Measurements from ENCODE around the gene WBP11. TPM values are rescaled to one million over a fixed set of nuclear protein-coding genes. Genes with fewer than 3 reads are reported as not detected.

Gene WBP11
- total RNA-seq, 1 experiment from 2014 or later = 18.5 TPM

- H3K4me3 ChIP-seq = peak overlapping the region; percentile 7; the same call in 1 of the 2 replicates
- DNase-seq (ENCODE audit: low read depth in 1 of 2, low spot score in 2 of 2) = peak; percentile 68 to 81
- peaks cover 60% of the 10 kb centered on the region for H3K4me1 ChIP-seq (replicated peaks)
- no peaks in the 10 kb centered on the region for H3K36me3 ChIP-seq
- peak overlapping the region; percentile 98 for H3K27ac ChIP-seq
- no peaks in the 10 kb centered on the region for H3K9me3 ChIP-seq (replicated peaks)
- no peaks in the 10 kb centered on the region for H3K27me3 ChIP-seq (replicated peaks)
Measured at GRCh38 chr12:14836336-14837210, 33.3 kb upstream of the WBP11 start.

- no peaks in the 10 kb centered on the region for H3K36me3 ChIP-seq
- no peaks in the 10 kb centered on the region for H3K27me3 ChIP-seq (replicated peaks)
- peaks cover 49% of the 10 kb centered on the region for H3K4me1 ChIP-seq (replicated peaks)
- H3K4me3 ChIP-seq = no peak overlapping the region
- H3K9me3 ChIP-seq (replicated peaks) = no peaks in the 10 kb centered on the region
- DNase-seq (ENCODE audit: low read depth in 1 of 2, low spot score in 2 of 2) = peak in 1 of 2 experiments; percentile 32
- H3K27ac ChIP-seq = peak overlapping the region; percentile 43
Measured at GRCh38 chr12:14834509-14834908, 31.2 kb upstream of the WBP11 start.

GRCh38 chr12:14833952-14834351 is 30.7 kb upstream of the WBP11 start:
- no peak overlapping the region for H3K4me3 ChIP-seq
- H3K27ac ChIP-seq = peak overlapping the region; percentile 43
- peaks cover 49% of the 10 kb centered on the region for H3K4me1 ChIP-seq (replicated peaks)
- H3K9me3 ChIP-seq (replicated peaks) = no peaks in the 10 kb centered on the region
- no peaks in the 10 kb centered on the region for H3K27me3 ChIP-seq (replicated peaks)
- peak in 1 of 2 experiments; percentile 74 for DNase-seq (ENCODE audit: low read depth in 1 of 2, low spot score in 2 of 2)
- no peaks in the 10 kb centered on the region for H3K36me3 ChIP-seq

- H3K27ac ChIP-seq = peak overlapping the region; percentile 43
- no peaks in the 10 kb centered on the region for H3K27me3 ChIP-seq (replicated peaks)
Measured at GRCh38 chr12:14833336-14833735, 30.1 kb upstream of the WBP11 start.

GRCh38 chr12:14828892-14829291 is 25.6 kb upstream of the WBP11 start:
- Histone ChIP-seq H3K27ac (no peak overlapping the region), H3K9me3 (replicated peaks) (no peaks in the 10 kb centered on the region), H3K36me3 (no peaks in the 10 kb centered on the region), H3K27me3 (replicated peaks) (no peaks in the 10 kb centered on the region), H3K4me1 (replicated peaks) (peaks cover 9% of the 10 kb centered on the region), H3K4me3 (no peak overlapping the region)
- no peak for DNase-seq (ENCODE audit: low read depth in 1 of 2, low spot score in 2 of 2)

More at GRCh38 chr12:14833336-14833735, 30.1 kb upstream of the WBP11 start:
- no peak overlapping the region for H3K4me3 ChIP-seq
- no peaks in the 10 kb centered on the region for H3K9me3 ChIP-seq (replicated peaks)
- peaks cover 49% of the 10 kb centered on the region for H3K4me1 ChIP-seq (replicated peaks)
- no peaks in the 10 kb centered on the region for H3K36me3 ChIP-seq
- no peak for DNase-seq (ENCODE audit: low read depth in 1 of 2, low spot score in 2 of 2)

GRCh38 chr12:14827043-14827442 is 23.8 kb upstream of the WBP11 start:
- H3K9me3 ChIP-seq (replicated peaks) = no peaks in the 10 kb centered on the region
- no peak overlapping the region for H3K27ac ChIP-seq
- no peaks in the 10 kb centered on the region for H3K36me3 ChIP-seq
- H3K4me1 ChIP-seq (replicated peaks) = no peaks in the 10 kb centered on the region; the same call in 1 of the 2 replicates
- no peak overlapping the region for H3K4me3 ChIP-seq
- no peak for DNase-seq (ENCODE audit: low read depth in 1 of 2, low spot score in 2 of 2)
- no peaks in the 10 kb centered on the region for H3K27me3 ChIP-seq (replicated peaks)

GRCh38 chr12:14826491-14826890 is 23.2 kb upstream of the WBP11 start:
- H3K9me3 ChIP-seq (replicated peaks) = no peaks in the 10 kb centered on the region
- no peak for DNase-seq (ENCODE audit: low read depth in 1 of 2, low spot score in 2 of 2)
- no peak overlapping the region for H3K4me3 ChIP-seq
- H3K36me3 ChIP-seq = no peaks in the 10 kb centered on the region
- no peaks in the 10 kb centered on the region; the same call in 1 of the 2 replicates for H3K4me1 ChIP-seq (replicated peaks)
- H3K27me3 ChIP-seq (replicated peaks) = no peaks in the 10 kb centered on the region
- no peak overlapping the region for H3K27ac ChIP-seq

GRCh38 chr12:14825256-14825655 is 22.0 kb upstream of the WBP11 start:
- no peak for DNase-seq (ENCODE audit: low read depth in 1 of 2, low spot score in 2 of 2)
- Histone ChIP-seq H3K27me3 (replicated peaks) (no peaks in the 10 kb centered on the region), H3K4me1 (replicated peaks) (no peaks in the 10 kb centered on the region; the same call in 1 of the 2 replicates), H3K4me3 (no peak overlapping the region), H3K27ac (no peak overlapping the region), H3K9me3 (replicated peaks) (no peaks in the 10 kb centered on the region), H3K36me3 (no peaks in the 10 kb centered on the region)

GRCh38 chr12:14824012-14824634 is 20.8 kb upstream of the WBP11 start:
- no peaks in the 10 kb centered on the region for H3K9me3 ChIP-seq (replicated peaks)
- H3K27ac ChIP-seq = no peak overlapping the region
- no peak overlapping the region for H3K4me3 ChIP-seq
- H3K27me3 ChIP-seq (replicated peaks) = no peaks in the 10 kb centered on the region
- no peaks in the 10 kb centered on the region for H3K36me3 ChIP-seq
- H3K4me1 ChIP-seq (replicated peaks) = no peaks in the 10 kb centered on the region; the same call in 1 of the 2 replicates
- DNase-seq (ENCODE audit: low read depth in 1 of 2, low spot score in 2 of 2) = no peak

GRCh38 chr12:14814014-14814413 is 10.7 kb upstream of the WBP11 start, which contains the start of gene SMCO3:
TSS of gene SMCO3 (minus strand) at chr12:14814182. CDS start at chr12:14806680, 7,502 bp downstream.
- H3K4me3 ChIP-seq = no peak within 1 kb of the TSS
- H3K27ac ChIP-seq = no peak within 1 kb of the TSS
- no peaks in the 10 kb centered on the region for H3K4me1 ChIP-seq (replicated peaks)

GRCh38 chr12:14811486-14811885 is 8.2 kb upstream of the WBP11 start:
- Histone ChIP-seq H3K27ac (no peak overlapping the region), H3K9me3 (replicated peaks) (no peaks in the 10 kb centered on the region), H3K36me3 (no peaks in the 10 kb centered on the region), H3K4me1 (replicated peaks) (no peaks in the 10 kb centered on the region), H3K4me3 (no peak overlapping the region), H3K27me3 (replicated peaks) (no peaks in the 10 kb centered on the region)
- DNase-seq (ENCODE audit: low read depth in 1 of 2, low spot score in 2 of 2) = no peak

More at GRCh38 chr12:14814014-14814413, 10.7 kb upstream of the WBP11 start, which contains the start of gene SMCO3:
- Histone ChIP-seq H3K27me3 (replicated peaks) (no peaks in the 10 kb centered on the region), H3K9me3 (replicated peaks) (no peaks in the 10 kb centered on the region), H3K36me3 (no peaks in the 10 kb centered on the region)
- DNase-seq (ENCODE audit: low read depth in 1 of 2, low spot score in 2 of 2) = no peak

- no peaks in the 10 kb centered on the region for H3K9me3 ChIP-seq (replicated peaks)
- H3K4me3 ChIP-seq = no peak overlapping the region
- H3K4me1 ChIP-seq (replicated peaks) = no peaks in the 10 kb centered on the region
- H3K27me3 ChIP-seq (replicated peaks) = no peaks in the 10 kb centered on the region
- no peak overlapping the region for H3K27ac ChIP-seq
- H3K36me3 ChIP-seq = no peaks in the 10 kb centered on the region
- peak in 1 of 2 experiments; percentile 12 for DNase-seq (ENCODE audit: low read depth in 1 of 2, low spot score in 2 of 2)
Measured at GRCh38 chr12:14810953-14811483, 7.7 kb upstream of the WBP11 start.

- H3K9me3 ChIP-seq (replicated peaks) = no peaks in the 10 kb centered on the region
- DNase-seq (ENCODE audit: low read depth in 1 of 2, low spot score in 2 of 2) = no peak
- no peak overlapping the region for H3K27ac ChIP-seq
- H3K4me1 ChIP-seq (replicated peaks) = no peaks in the 10 kb centered on the region
- no peak overlapping the region for H3K4me3 ChIP-seq
- H3K27me3 ChIP-seq (replicated peaks) = no peaks in the 10 kb centered on the region
- H3K36me3 ChIP-seq = no peaks in the 10 kb centered on the region
Measured at GRCh38 chr12:14810167-14810952, 7.1 kb upstream of the WBP11 start.
